ENCODE data around the gene TGFBR3.

Gene TGFBR3

DNA sequence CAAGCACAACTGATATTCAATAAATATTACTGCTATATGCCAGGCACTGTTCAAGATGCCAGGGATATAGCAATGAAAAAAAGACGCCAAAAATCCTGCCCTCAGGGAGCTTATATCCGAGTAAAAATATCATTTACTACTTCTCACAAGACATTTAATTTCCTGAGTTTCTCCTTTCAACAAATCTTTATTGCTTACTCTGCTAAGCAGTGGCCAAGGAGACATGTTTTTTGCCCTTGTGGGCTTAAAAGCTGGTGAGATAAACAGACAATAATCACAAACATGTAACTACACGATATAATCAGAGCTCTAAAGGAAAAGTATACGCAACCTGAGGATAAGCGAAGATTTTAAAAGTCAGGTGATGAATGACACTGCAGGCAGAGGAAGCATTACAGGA lies 19.5 kb downstream of the TGFBR3 start:
- no peak for DNase-seq (ENCODE audit: low read depth)
- TF ChIP-seq, protein P1, sequence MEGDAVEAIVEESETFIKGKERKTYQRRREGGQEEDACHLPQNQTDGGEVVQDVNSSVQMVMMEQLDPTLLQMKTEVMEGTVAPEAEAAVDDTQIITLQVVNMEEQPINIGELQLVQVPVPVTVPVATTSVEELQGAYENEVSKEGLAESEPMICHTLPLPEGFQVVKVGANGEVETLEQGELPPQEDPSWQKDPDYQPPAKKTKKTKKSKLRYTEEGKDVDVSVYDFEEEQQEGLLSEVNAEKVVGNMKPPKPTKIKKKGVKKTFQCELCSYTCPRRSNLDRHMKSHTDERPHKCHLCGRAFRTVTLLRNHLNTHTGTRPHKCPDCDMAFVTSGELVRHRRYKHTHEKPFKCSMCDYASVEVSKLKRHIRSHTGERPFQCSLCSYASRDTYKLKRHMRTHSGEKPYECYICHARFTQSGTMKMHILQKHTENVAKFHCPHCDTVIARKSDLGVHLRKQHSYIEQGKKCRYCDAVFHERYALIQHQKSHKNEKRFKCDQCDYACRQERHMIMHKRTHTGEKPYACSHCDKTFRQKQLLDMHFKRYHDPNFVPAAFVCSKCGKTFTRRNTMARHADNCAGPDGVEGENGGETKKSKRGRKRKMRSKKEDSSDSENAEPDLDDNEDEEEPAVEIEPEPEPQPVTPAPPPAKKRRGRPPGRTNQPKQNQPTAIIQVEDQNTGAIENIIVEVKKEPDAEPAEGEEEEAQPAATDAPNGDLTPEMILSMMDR (IDR thresholded peaks at IDR 0.05; ENCODE audit: control insufficient read depth, insufficient read depth, low read depth, low read length, missing control alignments): no peak
- no peak overlapping the region for H3K4me3 ChIP-seq (ENCODE audit: control insufficient read depth, low read depth, low read length)

DNA sequence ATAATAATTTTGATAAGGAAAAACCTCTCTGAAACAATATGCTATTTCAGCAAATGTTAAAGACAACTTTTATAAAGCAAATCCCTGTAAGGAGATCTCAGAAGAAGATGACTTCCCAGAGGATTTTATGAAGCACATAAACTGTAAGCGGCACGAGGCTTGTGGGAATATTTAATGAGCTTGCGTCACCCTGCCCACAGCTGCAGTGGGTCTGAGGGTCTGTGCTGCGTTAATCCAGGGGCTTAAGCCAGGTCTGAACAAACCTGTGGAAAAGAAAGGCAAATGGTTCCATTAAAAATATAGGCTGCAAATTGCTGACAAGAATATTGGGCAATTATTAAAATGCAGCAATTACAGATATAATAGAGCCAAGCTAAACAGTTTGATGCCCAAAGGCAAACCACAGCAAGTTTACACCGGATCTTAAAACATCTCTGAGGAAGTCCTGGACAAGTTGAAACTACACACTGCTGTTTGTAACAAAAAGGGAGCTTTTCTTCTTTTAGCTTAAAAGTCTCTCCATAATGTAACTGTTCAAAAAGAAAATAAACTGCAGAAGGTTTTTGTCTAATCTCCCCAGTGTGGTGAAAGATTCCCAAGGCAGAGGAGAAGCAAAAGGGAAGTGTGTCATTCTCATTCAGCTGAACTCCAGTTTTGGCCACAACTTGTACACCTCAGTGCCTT lies 21.8 kb downstream of the TGFBR3 start:
- TF ChIP-seq, protein P1 (IDR thresholded peaks at IDR 0.05; ENCODE audit: control insufficient read depth, insufficient read depth, low read depth, low read length, missing control alignments): no peak
- DNase-seq (ENCODE audit: low read depth): no peak
- no peak overlapping the region; the same call in 1 of the 2 replicates for H3K4me3 ChIP-seq (ENCODE audit: control insufficient read depth, low read depth, low read length)

DNA sequence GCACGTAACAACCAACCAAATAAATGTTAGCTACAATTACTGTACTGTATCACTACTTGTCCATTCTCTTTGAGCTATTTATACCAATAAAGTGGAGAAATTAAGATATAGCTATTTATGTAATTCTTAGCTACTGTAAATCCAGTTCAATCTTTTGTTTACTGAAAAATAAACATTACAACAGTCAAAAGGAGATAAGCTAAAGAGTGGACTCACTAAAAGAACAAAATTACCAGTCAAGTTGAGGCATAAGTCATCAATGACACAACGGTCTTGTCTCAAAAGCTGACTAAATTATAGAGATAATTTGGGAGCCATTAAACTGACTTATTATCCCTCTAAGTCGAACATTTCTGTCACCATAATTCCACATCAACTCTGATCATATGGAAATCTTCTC lies 22.5 kb downstream of the TGFBR3 start:
- TF ChIP-seq, protein P1 (IDR thresholded peaks at IDR 0.05; ENCODE audit: control insufficient read depth, insufficient read depth, low read depth, low read length, missing control alignments): no peak
- no peak overlapping the region for H3K4me3 ChIP-seq (ENCODE audit: control insufficient read depth, low read depth, low read length)
- DNase-seq (ENCODE audit: low read depth): no peak

DNA sequence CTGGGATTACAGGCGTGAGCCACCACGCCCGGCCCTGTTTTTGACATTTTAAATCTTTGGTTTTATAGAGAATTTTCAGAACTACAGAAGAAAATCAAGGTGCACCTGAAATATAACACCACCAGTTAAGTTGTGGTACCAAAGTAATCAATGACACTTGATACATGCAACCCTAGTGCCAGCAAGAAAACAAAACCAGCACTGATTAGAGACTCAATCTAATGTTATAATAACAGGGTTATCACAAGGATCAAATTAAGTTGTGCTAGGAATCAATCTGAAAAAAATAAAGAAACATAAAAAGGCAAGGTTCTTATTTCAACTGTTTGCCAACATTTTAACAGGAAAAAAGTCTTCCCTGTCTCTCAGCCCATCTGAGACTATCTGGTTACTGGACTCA lies 23.8 kb downstream of the TGFBR3 start:
- TF ChIP-seq, protein P1 (IDR thresholded peaks at IDR 0.05; ENCODE audit: control insufficient read depth, insufficient read depth, low read depth, low read length, missing control alignments): no peak
- H3K4me3 ChIP-seq (ENCODE audit: control insufficient read depth, low read depth, low read length): no peak overlapping the region
- DNase-seq (ENCODE audit: low read depth): no peak

DNA sequence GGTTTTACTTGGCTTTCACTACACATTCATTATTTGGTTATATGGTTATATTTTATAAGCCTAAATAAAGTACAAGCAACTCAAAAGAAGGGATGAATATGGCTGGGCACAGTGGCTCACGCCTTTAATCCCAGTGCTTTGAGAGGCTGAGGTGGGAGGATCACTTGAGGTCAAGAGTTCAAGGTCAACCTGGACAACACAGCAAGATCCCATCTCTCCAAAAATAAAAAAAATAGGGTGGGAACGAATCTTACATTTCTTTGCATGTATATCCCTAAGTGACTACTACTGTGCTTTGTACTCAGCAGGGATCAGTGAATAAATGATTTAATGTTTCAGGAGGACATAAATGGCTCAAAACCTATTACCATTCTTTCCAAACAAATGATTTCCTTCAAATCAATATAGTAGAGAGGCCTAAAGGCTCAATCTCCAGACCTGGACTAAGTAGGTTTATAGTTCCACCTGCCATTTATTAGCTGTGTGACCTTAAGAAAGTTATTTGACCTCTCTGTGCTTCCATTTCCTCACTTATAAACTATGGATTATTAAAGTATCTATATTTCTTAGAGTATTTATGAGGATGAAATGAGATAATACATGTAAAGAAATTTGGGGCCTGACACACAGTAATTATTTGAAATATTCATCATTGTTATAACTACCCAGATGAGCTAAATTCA lies 28.3 kb downstream of the TGFBR3 start:
- TF ChIP-seq, protein P1 (IDR thresholded peaks at IDR 0.05; ENCODE audit: control insufficient read depth, insufficient read depth, low read depth, low read length, missing control alignments): no peak
- no peak overlapping the region for H3K4me3 ChIP-seq (ENCODE audit: control insufficient read depth, low read depth, low read length)
- DNase-seq (ENCODE audit: low read depth): no peak

DNA sequence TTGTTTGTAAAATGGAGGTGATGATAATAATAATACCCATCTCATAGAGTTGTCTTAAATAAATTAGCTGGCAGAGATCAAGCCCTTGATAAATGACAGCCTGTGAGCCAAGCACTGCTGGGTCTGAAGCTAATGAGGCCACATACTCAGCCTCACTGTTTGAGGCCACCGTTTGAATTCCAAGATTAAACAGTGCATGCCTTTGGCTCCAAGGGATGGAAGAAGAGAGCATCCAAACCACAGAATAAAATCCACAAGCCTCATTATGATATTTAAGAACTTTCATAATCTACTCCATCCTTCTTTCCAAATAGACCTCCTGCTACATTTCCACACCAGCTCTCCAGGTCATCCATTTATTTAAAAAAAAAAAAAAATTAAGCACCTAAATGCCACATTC lies 29.0 kb downstream of the TGFBR3 start:
- H3K4me3 ChIP-seq (ENCODE audit: control insufficient read depth, low read depth, low read length): no peak overlapping the region
- DNase-seq (ENCODE audit: low read depth): peak; percentile 17
- TF ChIP-seq, protein P1 (IDR thresholded peaks at IDR 0.05; ENCODE audit: control insufficient read depth, insufficient read depth, low read depth, low read length, missing control alignments): no peak

Measured in AG09309 (cell line).